ENCODE results near the gene SIN3B. TPM values are rescaled to one million over a fixed set of nuclear protein-coding genes. Genes with fewer than 3 reads are reported as not detected.

SIN3B gene
- total RNA-seq, 2 donors from 2014 or later: 50.7 to 51.1 TPM

DNA sequence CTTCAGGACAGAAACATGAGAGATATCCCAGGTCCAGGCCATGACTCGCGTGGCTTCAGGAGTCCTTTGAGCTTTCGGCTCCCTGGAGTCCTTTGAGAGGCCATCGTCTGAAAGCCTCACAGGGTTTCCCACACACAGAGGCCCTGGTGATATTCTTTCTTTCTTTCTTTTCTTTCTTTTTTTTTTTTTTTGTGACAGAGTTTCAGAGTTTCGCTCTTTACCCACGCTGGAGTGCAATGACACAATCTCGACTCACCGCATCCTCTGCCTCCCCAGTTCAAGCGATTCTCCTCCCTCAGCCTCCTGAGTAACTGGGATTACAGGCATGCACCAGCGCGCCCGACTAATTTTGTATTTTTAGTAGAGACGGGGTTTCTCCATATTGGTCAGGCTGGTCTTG lies 5.5 kb downstream of the SIN3B start:
- H3K27me3 Mint-ChIP-seq (ENCODE audit: low read depth): no peaks in the 10 kb centered on the region
- H3K9me3 Mint-ChIP-seq: no peaks in the 10 kb centered on the region
- peaks cover 42% of the 10 kb centered on the region for H3K4me1 Mint-ChIP-seq (ENCODE audit: low read depth)
- no peak overlapping the region for H3K4me3 Mint-ChIP-seq
- H3K27ac Mint-ChIP-seq: peak overlapping the region; percentile 76
- peaks cover 4 to 11% of the 10 kb centered on the region in 2 donors for H3K36me3 Mint-ChIP-seq (ENCODE audit: insufficient read depth in 2 of 2)
- ATAC-seq (replicated peaks in 1 of 2) (peak; percentile 41 to 59), DNase-seq (peak in 1 of 2 donors; percentile 20)

DNA sequence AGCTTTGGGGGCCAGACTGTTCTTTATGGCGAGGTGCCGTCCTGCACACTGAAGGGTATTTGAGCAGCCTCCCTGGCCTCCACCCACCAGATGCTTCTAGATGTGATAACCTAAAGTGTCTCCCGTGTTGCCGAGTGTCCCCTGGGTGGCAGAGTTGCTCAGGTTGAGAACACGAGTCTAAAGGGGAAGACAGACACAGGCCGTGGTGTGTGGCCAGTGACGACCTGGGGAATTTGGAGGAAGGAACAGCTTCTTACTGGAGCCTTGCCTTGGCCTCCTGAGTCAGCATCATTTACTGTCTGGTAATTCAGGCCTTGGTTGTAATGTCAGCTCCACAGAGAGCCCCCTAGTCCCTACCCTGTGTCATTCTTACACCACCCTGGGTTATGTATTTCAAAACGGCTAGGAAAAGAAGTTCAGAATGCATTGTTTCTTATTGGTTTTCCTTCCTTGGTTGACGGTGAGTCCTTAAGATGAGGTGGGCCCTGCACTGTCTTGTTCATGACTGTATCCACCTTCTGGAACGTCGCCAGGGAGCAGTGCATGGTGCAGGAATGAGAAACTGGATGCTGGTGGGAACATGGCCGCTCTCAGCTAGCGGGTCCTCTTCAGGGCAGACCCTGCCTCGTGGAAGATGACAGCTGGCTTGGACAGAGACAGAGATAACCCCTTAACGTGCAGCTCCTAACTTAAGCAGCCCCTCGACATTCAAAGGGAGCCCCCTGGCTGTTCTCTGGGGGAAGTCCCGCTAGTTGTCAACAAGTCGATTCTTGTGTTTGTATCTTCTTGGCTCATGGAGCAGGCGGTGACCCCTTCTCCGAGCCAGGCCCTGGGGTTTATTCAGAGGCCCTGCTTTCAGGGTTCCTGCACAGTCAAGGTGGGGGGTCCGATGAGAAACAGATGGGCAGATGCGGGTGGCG lies 7.2 kb downstream of the SIN3B start:
- H3K27me3 Mint-ChIP-seq (ENCODE audit: low read depth): no peaks in the 10 kb centered on the region
- no peaks in the 10 kb centered on the region for H3K9me3 Mint-ChIP-seq
- peak; percentile 56 to 67 for ATAC-seq (replicated peaks in 1 of 2)
- H3K27ac Mint-ChIP-seq: peak overlapping the region; percentile 44
- peak; percentile 14 to 22 for DNase-seq
- H3K4me3 Mint-ChIP-seq: no peak overlapping the region
- peaks cover 26% of the 10 kb centered on the region for H3K4me1 Mint-ChIP-seq (ENCODE audit: low read depth)
- H3K36me3 Mint-ChIP-seq (ENCODE audit: insufficient read depth in 2 of 2): peaks cover 4 to 10% of the 10 kb centered on the region in 2 donors

DNA sequence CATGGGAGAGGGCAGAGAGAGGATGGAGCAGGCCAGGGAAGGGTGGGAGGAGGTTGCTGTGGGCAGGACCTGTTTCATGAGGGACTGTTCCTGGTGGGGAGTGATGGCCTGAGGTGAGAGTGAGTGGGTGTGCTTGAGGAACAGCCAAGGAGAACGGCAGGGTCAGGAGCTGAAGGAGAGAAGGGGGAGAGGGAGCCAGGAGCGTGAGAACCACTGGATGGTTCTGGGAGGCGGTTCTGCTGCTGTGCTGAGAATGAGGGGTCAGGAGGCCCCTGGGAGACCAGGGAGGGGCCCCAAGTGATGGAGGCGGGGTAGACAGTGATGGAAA lies 7.8 kb downstream of the SIN3B start:
- peaks cover 4 to 6% of the 10 kb centered on the region in 2 donors for H3K36me3 Mint-ChIP-seq (ENCODE audit: insufficient read depth in 2 of 2)
- no peak overlapping the region for H3K4me3 Mint-ChIP-seq
- peaks cover 22% of the 10 kb centered on the region for H3K4me1 Mint-ChIP-seq (ENCODE audit: low read depth)
- no peak for DNase-seq
- H3K9me3 Mint-ChIP-seq: no peaks in the 10 kb centered on the region
- no peak for ATAC-seq (replicated peaks in 1 of 2)
- H3K27me3 Mint-ChIP-seq (ENCODE audit: low read depth): no peaks in the 10 kb centered on the region
- peak overlapping the region; percentile 11 for H3K27ac Mint-ChIP-seq

DNA sequence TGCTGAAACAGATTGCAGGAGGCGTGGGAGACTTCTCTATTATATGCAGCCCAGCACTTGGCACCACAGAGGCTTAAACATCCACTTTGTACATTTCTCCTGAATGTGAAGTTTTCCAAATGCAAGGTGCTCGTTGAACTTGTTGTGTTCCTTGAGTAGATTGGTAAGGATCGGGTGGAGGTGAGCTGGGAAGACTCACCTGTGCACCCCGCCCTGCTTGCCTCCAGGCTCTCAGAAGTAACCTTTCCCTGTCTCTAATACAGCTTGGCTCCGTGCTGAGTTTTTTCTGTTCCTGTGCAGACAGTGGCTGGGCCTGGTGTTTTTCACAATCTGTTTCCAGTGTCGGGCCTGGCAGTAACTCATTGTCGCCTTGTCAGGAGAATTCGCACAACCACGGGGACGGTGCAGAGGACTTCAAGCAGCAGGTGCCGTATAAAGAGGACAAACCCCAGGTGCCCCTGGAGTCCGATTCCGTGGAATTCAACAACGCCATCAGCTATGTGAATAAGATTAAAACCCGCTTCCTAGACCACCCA lies 12.3 kb downstream of the SIN3B start:
- no peak for ATAC-seq (replicated peaks in 1 of 2)
- Mint-ChIP-seq H3K4me3 (no peak overlapping the region), H3K9me3 (no peaks in the 10 kb centered on the region), H3K36me3 (ENCODE audit: insufficient read depth in 2 of 2) (peaks cover 0 to 1% of the 10 kb centered on the region in 2 donors), H3K27me3 (ENCODE audit: low read depth) (no peaks in the 10 kb centered on the region), H3K27ac (no peak overlapping the region), H3K4me1 (ENCODE audit: low read depth) (peaks cover 10% of the 10 kb centered on the region)
- no peak for DNase-seq

DNA sequence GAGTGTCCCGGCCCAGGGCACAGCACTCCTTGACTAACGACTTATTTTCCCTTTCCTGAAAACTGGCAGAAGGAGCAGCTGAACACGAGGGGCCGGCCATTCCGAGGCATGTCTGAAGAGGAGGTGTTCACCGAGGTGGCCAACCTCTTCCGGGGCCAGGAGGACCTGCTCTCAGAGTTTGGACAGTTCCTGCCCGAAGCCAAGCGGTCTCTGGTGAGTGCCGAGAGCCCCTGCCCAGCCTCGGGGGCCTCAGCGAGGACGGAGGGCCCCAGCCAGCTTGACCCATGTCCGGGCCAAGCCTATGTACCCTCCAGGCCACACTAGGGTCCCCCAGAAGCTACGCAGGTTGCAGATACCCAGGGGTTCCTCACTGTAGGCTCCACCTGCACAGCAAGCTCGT lies 17.7 kb downstream of the SIN3B start:
- peaks cover 0 to 2% of the 10 kb centered on the region in 2 donors for H3K36me3 Mint-ChIP-seq (ENCODE audit: insufficient read depth in 2 of 2)
- no peaks in the 10 kb centered on the region for H3K27me3 Mint-ChIP-seq (ENCODE audit: low read depth)
- ATAC-seq (replicated peaks in 1 of 2) (no peak), DNase-seq (no peak)
- H3K4me3 Mint-ChIP-seq: no peak overlapping the region
- no peak overlapping the region for H3K27ac Mint-ChIP-seq
- H3K4me1 Mint-ChIP-seq (ENCODE audit: low read depth): no peaks in the 10 kb centered on the region
- H3K9me3 Mint-ChIP-seq: no peaks in the 10 kb centered on the region

DNA sequence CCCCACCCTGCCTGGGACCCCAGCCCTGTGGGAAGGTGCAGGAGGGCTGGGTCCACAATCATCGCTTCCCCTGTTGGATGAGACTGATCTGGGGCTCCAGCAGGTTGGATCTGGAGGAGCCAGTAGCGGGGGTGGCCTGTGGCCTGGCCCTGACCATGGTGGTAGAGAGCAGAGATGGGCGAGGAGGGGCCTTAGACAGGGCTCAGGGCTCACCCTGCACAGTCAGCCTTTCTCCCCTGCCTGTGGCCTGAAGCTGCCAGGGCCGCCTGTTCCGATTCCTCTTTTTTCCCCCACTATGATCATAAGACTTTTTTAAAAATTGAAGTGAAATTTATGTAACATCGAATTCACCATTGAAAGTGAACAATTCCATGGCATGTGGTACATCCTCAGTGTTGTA lies 18.2 kb downstream of the SIN3B start:
- no peak for DNase-seq
- Mint-ChIP-seq H3K27me3 (ENCODE audit: low read depth) (no peaks in the 10 kb centered on the region), H3K4me3 (no peak overlapping the region), H3K27ac (no peak overlapping the region), H3K9me3 (no peaks in the 10 kb centered on the region), H3K36me3 (ENCODE audit: insufficient read depth in 2 of 2) (peaks cover 0 to 4% of the 10 kb centered on the region in 2 donors), H3K4me1 (ENCODE audit: low read depth) (no peaks in the 10 kb centered on the region)
- ATAC-seq (replicated peaks in 1 of 2): no peak

DNA sequence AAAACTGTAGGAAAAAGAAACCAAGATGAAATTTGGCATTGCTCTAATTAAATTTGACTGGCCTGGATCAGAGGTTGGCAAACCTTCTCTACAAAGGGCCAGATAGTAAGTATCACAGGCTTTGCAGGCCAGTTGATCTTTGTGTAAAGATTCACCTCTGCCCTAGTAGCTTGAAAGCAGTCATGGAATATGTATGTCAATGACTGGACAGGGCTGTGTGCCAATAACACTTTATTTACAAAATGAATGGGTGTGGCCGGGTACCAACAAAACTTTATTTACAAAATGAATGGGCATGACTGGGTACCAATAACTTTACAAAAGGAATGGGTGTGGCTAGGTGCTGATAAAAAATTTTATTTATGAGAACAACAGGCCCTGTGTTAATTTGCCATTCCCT lies 20.0 kb downstream of the SIN3B start:
- ATAC-seq (replicated peaks in 1 of 2) (no peak), DNase-seq (no peak)
- Mint-ChIP-seq H3K27me3 (ENCODE audit: low read depth) (no peaks in the 10 kb centered on the region), H3K4me3 (no peak overlapping the region), H3K9me3 (no peaks in the 10 kb centered on the region), H3K4me1 (ENCODE audit: low read depth) (no peaks in the 10 kb centered on the region), H3K36me3 (ENCODE audit: insufficient read depth in 2 of 2) (peaks cover 0 to 4% of the 10 kb centered on the region in 2 donors), H3K27ac (no peak overlapping the region)

DNA sequence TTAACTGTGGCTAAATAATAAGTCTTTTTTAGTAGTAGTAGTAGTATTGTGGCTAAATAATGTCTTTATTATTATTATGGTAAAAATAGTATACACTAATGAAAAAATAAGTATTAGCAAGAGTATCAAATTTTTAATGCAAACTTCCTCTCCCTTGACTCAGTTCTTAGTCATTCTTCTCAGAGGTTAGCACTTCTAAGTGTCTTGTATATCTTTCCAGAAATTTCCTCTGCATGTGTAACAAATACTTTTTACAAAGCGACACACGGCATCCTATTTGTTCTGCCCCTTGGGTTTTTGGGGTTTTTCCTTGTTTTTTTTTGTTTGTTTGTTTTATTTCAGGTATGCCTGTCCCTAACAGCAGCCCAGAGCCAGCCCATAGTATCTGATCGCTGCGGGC lies 20.9 kb downstream of the SIN3B start:
- ATAC-seq (replicated peaks in 1 of 2) (no peak), DNase-seq (no peak)
- H3K27me3 Mint-ChIP-seq (ENCODE audit: low read depth): no peaks in the 10 kb centered on the region
- H3K4me3 Mint-ChIP-seq: no peak overlapping the region
- H3K27ac Mint-ChIP-seq: no peak overlapping the region
- H3K9me3 Mint-ChIP-seq: no peaks in the 10 kb centered on the region
- H3K4me1 Mint-ChIP-seq (ENCODE audit: low read depth): no peaks in the 10 kb centered on the region
- peaks cover 0 to 4% of the 10 kb centered on the region in 2 donors for H3K36me3 Mint-ChIP-seq (ENCODE audit: insufficient read depth in 2 of 2)

DNA sequence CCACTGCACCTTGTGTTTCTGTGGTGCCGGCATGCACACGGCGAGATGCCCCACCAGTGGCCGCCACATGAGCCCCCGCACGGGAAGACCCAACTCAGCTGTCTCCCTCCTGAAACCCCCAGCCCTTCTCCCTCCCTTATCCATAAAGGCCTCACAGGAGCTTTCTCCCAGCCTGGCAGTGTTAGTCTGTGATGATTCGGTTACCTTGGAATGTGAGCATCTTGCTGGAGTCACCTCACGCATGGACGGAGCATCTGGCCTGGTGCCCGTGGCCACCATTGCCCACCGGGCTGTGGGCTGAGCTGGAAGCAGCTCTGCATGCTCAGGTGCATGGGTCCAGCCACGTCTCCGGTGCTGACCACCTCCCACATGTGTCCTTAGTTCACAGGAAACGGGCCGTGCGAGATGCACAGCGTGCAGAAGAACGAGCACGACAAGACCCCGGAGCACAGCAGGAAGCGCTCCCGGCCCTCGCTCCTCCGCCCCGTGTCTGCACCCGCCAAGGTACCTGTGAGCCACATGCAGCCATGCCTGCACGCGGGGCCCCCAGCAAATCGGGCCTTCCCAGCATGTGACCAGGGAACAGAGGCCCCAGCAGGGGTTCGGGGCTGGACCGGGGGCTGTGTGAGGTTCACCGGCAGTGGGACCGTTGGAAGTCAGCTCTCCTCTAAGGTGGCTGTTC lies 22.0 kb downstream of the SIN3B start:
- Mint-ChIP-seq H3K9me3 (no peaks in the 10 kb centered on the region), H3K36me3 (ENCODE audit: insufficient read depth in 2 of 2) (peaks cover 0 to 4% of the 10 kb centered on the region in 2 donors), H3K4me1 (ENCODE audit: low read depth) (no peaks in the 10 kb centered on the region), H3K27me3 (ENCODE audit: low read depth) (no peaks in the 10 kb centered on the region), H3K4me3 (no peak overlapping the region), H3K27ac (no peak overlapping the region)
- ATAC-seq (replicated peaks in 1 of 2): no peak
- no peak for DNase-seq

DNA sequence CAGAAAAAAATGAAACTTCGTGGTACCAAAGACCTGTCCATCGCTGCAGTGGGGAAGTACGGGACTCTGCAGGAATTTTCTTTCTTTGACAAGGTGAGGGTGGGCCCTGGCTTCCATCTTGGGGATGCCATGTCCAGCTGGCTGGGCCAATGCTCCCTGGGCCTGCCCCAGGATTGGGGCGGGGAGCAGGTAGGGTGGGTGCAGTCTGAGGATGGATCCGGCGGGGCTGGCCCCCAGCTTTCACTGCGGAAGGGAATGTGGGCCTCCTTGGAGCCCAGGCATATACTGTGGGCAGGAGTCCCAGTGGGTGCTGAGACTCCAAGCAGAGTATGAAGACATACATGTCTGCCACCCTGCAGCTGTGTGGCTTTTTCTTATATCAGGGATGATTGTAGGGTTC lies 23.9 kb downstream of the SIN3B start:
- no peak overlapping the region for H3K4me3 Mint-ChIP-seq
- no peak overlapping the region for H3K27ac Mint-ChIP-seq
- no peaks in the 10 kb centered on the region for H3K4me1 Mint-ChIP-seq (ENCODE audit: low read depth)
- ATAC-seq (replicated peaks in 1 of 2) (no peak), DNase-seq (no peak)
- H3K9me3 Mint-ChIP-seq: no peaks in the 10 kb centered on the region
- H3K27me3 Mint-ChIP-seq (ENCODE audit: low read depth): no peaks in the 10 kb centered on the region
- peaks cover 0 to 4% of the 10 kb centered on the region in 2 donors for H3K36me3 Mint-ChIP-seq (ENCODE audit: insufficient read depth in 2 of 2)

DNA sequence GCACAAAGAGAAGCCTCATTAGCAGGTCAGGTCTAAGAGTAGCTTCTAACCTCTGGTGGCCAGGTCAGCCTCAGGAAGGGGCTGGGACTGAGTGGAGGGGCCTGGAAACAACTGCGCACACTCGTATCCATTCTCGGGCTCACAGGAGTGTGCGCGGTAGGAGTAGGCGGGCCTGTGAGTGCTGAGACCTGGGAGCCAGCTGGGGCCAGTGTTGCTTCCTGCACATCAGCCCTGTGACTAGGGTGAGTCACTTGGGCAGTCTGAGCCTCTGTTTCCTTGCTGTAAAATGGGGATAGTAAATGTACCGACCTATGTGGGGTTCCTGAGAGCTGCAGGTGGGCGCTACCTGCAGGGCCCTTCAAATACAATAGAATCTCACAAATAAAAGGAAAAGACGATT lies 26.9 kb downstream of the SIN3B start:
- no peak overlapping the region for H3K4me3 Mint-ChIP-seq
- peak overlapping the region; percentile 22 for H3K27ac Mint-ChIP-seq
- H3K4me1 Mint-ChIP-seq (ENCODE audit: low read depth): no peaks in the 10 kb centered on the region
- DNase-seq (no peak), ATAC-seq (replicated peaks in 1 of 2) (no peak)
- peaks cover 0 to 2% of the 10 kb centered on the region in 2 donors for H3K36me3 Mint-ChIP-seq (ENCODE audit: insufficient read depth in 2 of 2)
- no peaks in the 10 kb centered on the region for H3K27me3 Mint-ChIP-seq (ENCODE audit: low read depth)
- no peaks in the 10 kb centered on the region for H3K9me3 Mint-ChIP-seq

DNA sequence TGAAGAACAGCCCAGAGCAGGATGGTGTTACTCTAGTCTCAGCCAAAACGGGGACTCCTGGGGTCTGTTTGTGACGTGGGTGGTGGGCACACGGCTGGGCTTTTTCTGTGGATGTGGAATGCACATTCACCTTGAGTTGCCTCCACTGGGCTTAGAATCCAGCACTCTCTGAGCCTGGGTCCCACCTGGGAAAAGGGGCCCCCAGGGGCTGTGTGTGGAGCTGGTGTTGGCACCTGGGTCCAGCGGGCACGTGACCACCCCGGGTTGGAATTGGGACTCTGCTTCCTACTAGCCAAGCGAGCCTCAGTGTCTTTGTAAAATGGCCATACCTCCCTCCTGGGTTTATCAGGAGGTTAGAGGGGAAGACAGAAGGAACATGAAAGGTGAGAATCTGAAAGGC lies 30.4 kb downstream of the SIN3B start:
- Mint-ChIP-seq H3K4me1 (ENCODE audit: low read depth) (no peaks in the 10 kb centered on the region), H3K36me3 (ENCODE audit: insufficient read depth in 2 of 2) (peaks cover 0 to 2% of the 10 kb centered on the region in 2 donors), H3K9me3 (no peaks in the 10 kb centered on the region), H3K27ac (no peak overlapping the region), H3K27me3 (ENCODE audit: low read depth) (no peaks in the 10 kb centered on the region), H3K4me3 (no peak overlapping the region)
- ATAC-seq (replicated peaks in 1 of 2) (no peak), DNase-seq (no peak)

DNA sequence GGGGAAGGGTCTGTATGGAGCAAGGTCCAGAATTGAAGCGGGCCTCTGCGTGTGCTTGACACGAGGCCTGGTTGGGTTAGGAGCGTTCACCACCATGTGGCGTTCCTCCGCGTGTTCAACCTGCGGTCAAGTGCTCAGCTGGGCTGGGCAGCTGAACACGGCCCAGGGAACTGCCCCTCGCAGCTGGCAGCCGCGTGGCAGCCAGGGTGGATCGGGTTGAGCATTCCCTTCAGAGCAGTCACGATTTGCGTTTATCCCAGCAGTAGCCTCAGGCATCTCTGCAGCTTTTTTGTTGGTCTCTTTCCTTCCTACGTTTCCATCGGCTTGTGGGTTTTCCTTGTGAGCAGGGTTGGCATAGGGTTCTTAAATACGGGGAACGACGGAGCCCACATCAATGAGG lies 30.9 kb downstream of the SIN3B start:
- ATAC-seq (replicated peaks in 1 of 2) (no peak), DNase-seq (no peak)
- Mint-ChIP-seq H3K36me3 (ENCODE audit: insufficient read depth in 2 of 2) (peaks cover 0 to 2% of the 10 kb centered on the region in 2 donors), H3K4me1 (ENCODE audit: low read depth) (no peaks in the 10 kb centered on the region), H3K4me3 (no peak overlapping the region), H3K27me3 (ENCODE audit: low read depth) (no peaks in the 10 kb centered on the region), H3K9me3 (no peaks in the 10 kb centered on the region), H3K27ac (no peak overlapping the region)

All from activated T-cell treated with anti-CD3 and anti-CD28 coated beads, Interleukin-2, amount 50 U/mL, for 72 hours (primary cell).